Esophagus muscularis mucosa (tissue), 4 donors: ENCODE measurements around the gene ATXN10. TPM values are rescaled to one million over a fixed set of nuclear protein-coding genes. Genes with fewer than 3 reads are reported as not detected.

Experiments
- DNase-seq: peaks from one replicate; pipeline ENCODE4 v3.0.0-alpha.2; 2017; ENCODE audit errors: extremely low spot score
- H3K27ac ChIP-seq, 4 donors: fragments of 200-600 bp; sonication (generic); replicated peaks in 1 of 4; 1 replicate in 3 of 4; 2 replicates in 1 of 4; pipeline ENCODE4 v1.5.1; 2016 to 2019; ENCODE audit warnings: mild to moderate bottlenecking in 1 of 4
- H3K27me3 ChIP-seq, 4 donors: fragments of 200-600 bp; sonication (generic); one replicate each; pipeline versions ENCODE4 v1.5.1 to v1.6.0; 2016 to 2019
- H3K36me3 ChIP-seq, 4 donors: fragments of 200-600 bp; sonication (generic); one replicate each; pipeline ENCODE4 v1.5.1; 2016 to 2019
- H3K4me1 ChIP-seq, 4 donors: fragments of 200-600 bp; sonication (generic); one replicate each; pipeline ENCODE4 v1.5.1; 2016 to 2019
- H3K4me3 ChIP-seq, 4 donors: fragments of 200-600 bp; sonication (generic); 1 replicate in 2 of 4; 2 replicates in 2 of 4; pipeline ENCODE4 v1.5.1; 2016 to 2019; ENCODE audit warnings: mild to moderate bottlenecking in 4 of 4, moderate library complexity in 1 of 4
- H3K9me3 ChIP-seq, 4 donors: fragments of 200-600 bp; sonication (generic); 1 replicate in 3 of 4; 2 replicates in 1 of 4; pipeline ENCODE4 v1.5.1; 2016 to 2019
- EP300 ChIP-seq: sonication (generic); formaldehyde crosslinking; IDR thresholded peaks from one replicate; pipeline ENCODE4 v1.6.1; 2017; ENCODE audit warnings: antibody characterized with exemption
- POLR2A ChIP-seq: fragments of 450-650 bp; IDR thresholded peaks from one replicate; pipeline ENCODE4 v1.6.1; 2017; ENCODE audit warnings: antibody characterized with exemption, moderate library complexity, mild to moderate bottlenecking, low read depth
- POLR2AphosphoS5 ChIP-seq, 2 donors: sonication (generic); formaldehyde crosslinking; IDR thresholded peaks; one replicate each; pipeline ENCODE4 v1.6.1; 2017; ENCODE audit warnings: antibody characterized with exemption in 2 of 2
- WGBS: methylation state at CpG from one replicate; pipeline ENCODE4 v1.1.5; 2018; 5-methylcytosine and 5-hydroxymethylcytosine counted together
- intact Hi-C: fragments of 100-400 bp; cut with DNase I; formaldehyde crosslinking; loops from one replicate; pipeline ENCODE4 v1.15.1; 2023
- total RNA-seq, 4 donors: library from RNA; depleted of rRNA; stranded (reverse); fragments of >200 nt; gene quantifications; one replicate each; pipeline versions ENCODE4 v1.1.0 to v1.2.1, GENCODE V29; 2016
- TF ChIP-seq, protein P1 (sequence below), 3 experiments: fragments of 200-600 bp in 2 of 3; fragments of 450-650 bp in 1 of 3; sonication (generic) in 2 of 3; IDR thresholded peaks; one replicate each; pipeline ENCODE4 v1.5.1; 2017 to 2019; ENCODE audit warnings: antibody characterized with exemption in 3 of 3, mild to moderate bottlenecking in 2 of 3, moderate library complexity in 1 of 3

ATXN10 gene
- total RNA-seq, 4 donors from 2014 or later = 67.5 to 126 (median 91.2) TPM

DNA sequence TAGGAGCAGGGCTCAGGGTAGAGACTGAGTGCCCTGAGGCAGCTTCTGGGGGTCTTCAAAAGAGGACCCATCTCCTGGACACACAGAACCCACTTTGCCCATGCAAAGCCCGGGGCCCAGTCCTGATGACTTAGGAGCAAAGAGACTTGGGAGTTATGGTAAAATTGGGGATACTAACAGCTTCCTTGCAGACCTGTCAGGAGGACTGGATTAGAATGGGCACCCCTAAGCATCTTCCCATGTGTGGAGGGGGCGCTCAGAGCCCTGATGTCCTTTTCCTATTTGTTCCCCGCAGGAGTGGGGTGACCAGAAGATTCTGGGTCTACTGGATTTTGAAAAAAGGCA lies 205.4 kb downstream of the ATXN10 start:
- no peak for DNase-seq

DNA sequence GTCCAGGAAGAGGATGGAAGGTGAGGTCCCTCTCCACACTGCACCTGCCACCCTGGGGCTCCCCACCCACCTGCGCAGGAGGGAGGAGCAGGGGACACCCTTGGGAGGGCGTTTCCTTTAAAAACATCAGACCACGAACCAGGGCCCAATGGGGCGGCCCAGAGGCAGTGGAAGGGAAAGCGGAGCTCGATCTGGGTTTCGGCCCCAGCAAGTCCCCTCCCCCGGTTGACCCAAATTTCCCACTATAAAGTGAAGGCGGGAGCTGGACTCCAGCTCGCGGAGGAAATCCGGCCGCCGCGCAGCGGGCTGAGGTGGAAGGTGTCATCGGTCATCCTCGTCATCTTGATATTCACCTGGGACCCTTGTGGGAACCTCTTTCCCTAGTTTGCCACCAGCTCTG lies 206.0 kb downstream of the ATXN10 start:
- H3K36me3 ChIP-seq = no peaks in the 10 kb centered on the region
- 75% methylated on average over 18 of the region's 18 CpGs for WGBS
- H3K9me3 ChIP-seq = peaks cover 0 to under 1% (median 0%) of the 10 kb centered on the region in 4 donors
- H3K27me3 ChIP-seq = peaks cover 0 to 68% (median 4%) of the 10 kb centered on the region in 4 donors
- no peak overlapping the region for H3K27ac ChIP-seq
- peaks cover 7 to 18% (median 13%) of the 10 kb centered on the region in 4 donors for H3K4me1 ChIP-seq
- no peak overlapping the region for H3K4me3 ChIP-seq
- intact Hi-C loops = no loop called here
- DNase-seq = no peak
- no peak for TF ChIP-seq POLR2AphosphoS5 (IDR thresholded peaks at IDR 0.05)
- TF ChIP-seq, protein P1, sequence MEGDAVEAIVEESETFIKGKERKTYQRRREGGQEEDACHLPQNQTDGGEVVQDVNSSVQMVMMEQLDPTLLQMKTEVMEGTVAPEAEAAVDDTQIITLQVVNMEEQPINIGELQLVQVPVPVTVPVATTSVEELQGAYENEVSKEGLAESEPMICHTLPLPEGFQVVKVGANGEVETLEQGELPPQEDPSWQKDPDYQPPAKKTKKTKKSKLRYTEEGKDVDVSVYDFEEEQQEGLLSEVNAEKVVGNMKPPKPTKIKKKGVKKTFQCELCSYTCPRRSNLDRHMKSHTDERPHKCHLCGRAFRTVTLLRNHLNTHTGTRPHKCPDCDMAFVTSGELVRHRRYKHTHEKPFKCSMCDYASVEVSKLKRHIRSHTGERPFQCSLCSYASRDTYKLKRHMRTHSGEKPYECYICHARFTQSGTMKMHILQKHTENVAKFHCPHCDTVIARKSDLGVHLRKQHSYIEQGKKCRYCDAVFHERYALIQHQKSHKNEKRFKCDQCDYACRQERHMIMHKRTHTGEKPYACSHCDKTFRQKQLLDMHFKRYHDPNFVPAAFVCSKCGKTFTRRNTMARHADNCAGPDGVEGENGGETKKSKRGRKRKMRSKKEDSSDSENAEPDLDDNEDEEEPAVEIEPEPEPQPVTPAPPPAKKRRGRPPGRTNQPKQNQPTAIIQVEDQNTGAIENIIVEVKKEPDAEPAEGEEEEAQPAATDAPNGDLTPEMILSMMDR (IDR thresholded peaks at IDR 0.05) = no peak
- TF ChIP-seq EP300 = no peak
- no peak for TF ChIP-seq POLR2A

More for the DNA sequence above, 205.4 kb downstream of the ATXN10 start:
- intact Hi-C loops = no loop called here
- H3K36me3 ChIP-seq = no peaks in the 10 kb centered on the region
- H3K27ac ChIP-seq = no peak overlapping the region
- peaks cover 0 to 4% (median 0%) of the 10 kb centered on the region in 4 donors for H3K9me3 ChIP-seq
- TF ChIP-seq, protein P1 (IDR thresholded peaks at IDR 0.05) = no peak
- TF ChIP-seq POLR2AphosphoS5 (IDR thresholded peaks at IDR 0.05) (no peak), POLR2A (no peak), EP300 (no peak)
- 97% methylated on average over 3 of the region's 3 CpGs for WGBS
- H3K4me3 ChIP-seq = no peak overlapping the region
- peaks cover 0 to 62% (median 2%) of the 10 kb centered on the region in 4 donors for H3K27me3 ChIP-seq
- peaks cover 7 to 18% (median 13%) of the 10 kb centered on the region in 4 donors for H3K4me1 ChIP-seq

DNA sequence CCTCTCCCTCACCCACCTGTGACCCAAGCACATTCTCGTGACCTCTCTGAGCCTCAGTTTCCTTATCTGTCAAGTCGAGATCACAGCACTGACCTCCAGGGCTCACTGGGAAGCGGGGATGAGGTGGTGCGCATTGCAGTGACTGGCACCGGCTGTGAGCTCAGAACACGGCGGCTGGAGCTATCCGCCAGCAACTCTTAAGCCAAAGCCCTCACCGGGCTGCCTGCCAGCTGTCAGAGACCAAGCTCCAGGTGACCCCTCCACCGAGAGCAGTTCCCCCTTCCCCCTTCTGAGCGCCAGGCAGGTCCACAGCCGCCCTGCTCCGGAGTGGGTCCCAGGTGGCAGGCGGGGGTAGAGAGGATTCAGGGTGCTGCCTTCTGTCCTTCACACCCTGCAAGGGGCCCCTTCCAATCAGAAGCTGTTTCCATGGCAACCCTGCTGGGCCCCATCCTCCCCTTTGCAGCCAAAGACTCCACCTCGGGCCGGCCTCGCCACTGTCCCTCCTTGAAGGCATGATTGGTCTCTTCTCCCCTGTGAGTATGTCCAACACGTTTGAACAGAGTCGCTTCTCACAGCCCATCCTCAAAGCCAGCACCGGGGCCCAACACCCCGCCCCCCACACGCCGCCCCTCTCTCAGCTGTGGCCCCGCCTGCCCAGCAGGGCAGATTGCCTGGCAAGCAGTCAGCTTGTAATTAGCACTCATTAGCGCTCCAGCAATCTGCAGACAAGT lies 206.6 kb downstream of the ATXN10 start:
- 47% methylated on average over 18 of the region's 25 CpGs for WGBS
- Histone ChIP-seq H3K27ac (no peak overlapping the region), H3K27me3 (peaks cover 0 to 74% (median 4%) of the 10 kb centered on the region in 4 donors), H3K36me3 (no peaks in the 10 kb centered on the region), H3K4me3 (no peak overlapping the region), H3K9me3 (no peaks in the 10 kb centered on the region), H3K4me1 (peaks cover 7 to 18% (median 13%) of the 10 kb centered on the region in 4 donors)
- no peak for DNase-seq
- intact Hi-C loops = no loop called here
- no peak for TF ChIP-seq POLR2AphosphoS5 (IDR thresholded peaks at IDR 0.05)
- no peak for TF ChIP-seq POLR2A
- no peak for TF ChIP-seq EP300
- TF ChIP-seq, protein P1 (IDR thresholded peaks at IDR 0.05) = no peak

DNA sequence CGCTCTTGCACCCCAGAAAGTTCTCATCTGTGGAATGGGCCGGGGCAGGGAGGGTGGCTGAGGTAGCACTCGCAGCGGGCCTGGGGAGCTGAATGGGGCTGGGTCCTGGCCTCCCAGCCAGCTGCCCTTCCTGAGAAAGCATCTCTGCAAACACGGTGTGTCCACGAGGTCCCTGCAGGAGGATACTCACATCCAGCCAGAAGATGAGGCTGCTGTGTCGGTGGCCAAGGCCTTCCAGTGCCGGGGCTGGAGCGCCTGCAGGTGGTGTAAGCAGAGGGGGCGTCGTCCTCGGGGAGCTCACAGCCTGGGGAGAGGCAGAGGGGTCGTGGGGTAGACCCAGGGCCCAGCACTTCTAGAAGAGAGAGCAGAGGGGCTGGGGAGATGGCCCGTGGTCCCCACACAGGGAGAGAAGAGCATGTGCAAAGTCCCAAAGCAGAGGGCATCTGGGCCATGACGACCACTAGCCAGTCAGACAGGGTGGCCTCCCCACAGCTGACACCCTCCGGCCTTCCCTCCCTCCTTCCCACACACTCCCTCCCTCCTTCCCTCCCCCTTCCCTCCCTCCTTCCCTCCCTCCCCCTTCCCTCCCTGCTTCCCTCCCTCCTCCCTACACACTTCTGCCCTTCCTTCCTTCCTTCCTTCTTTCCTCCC lies 207.4 kb downstream of the ATXN10 start:
- H3K4me3 ChIP-seq = no peak overlapping the region
- peaks cover 7 to 18% (median 13%) of the 10 kb centered on the region in 4 donors for H3K4me1 ChIP-seq
- intact Hi-C loops = no loop called here
- H3K9me3 ChIP-seq = no peaks in the 10 kb centered on the region
- TF ChIP-seq POLR2A = no peak
- TF ChIP-seq POLR2AphosphoS5 (IDR thresholded peaks at IDR 0.05) = no peak
- TF ChIP-seq, protein P1 (IDR thresholded peaks at IDR 0.05) = no peak
- no peak for TF ChIP-seq EP300
- DNase-seq = no peak
- H3K36me3 ChIP-seq = no peaks in the 10 kb centered on the region
- no peak overlapping the region for H3K27ac ChIP-seq
- WGBS = 59% methylated on average over 10 of the region's 16 CpGs
- H3K27me3 ChIP-seq = peaks cover 0 to 82% (median 4%) of the 10 kb centered on the region in 4 donors
